Measurements from ENCODE around the gene KLHDC1.

Gene KLHDC1

DNA sequence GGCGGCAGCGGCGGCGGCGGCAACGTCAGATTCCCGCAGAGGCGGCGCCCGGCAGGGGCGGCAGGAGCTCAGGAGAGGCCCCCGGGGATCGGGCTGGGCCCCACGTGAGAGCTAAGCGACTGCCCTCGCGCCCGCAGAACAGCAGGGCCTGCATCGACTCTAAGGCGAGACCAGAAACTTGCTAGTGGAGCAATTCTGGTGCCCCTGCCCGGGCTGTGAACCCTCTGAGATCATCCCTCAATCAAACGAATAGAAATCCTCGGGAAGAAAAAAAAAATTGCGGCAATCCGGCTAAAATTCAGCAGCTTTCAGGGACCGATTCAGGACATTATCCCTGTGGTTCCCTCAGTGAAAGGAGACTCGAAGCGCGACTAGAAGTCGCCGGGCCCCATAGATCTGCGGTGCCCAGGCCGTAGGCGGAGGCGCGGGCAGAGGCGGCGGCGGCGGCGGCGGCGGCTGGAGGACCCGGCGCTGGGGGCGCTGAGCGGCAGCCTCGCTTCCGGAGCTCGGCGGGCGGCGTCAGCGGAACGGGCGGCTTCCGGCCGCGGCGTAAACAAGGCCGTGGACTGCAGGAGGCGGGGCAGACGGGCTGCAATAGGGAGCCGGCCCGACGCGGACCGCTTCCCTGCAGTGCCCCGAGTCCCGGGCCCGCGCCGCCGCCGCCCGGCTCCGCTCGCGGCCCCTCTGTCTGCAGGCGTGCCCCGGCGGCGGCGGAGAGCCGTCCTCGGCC is 74.8 kb downstream of the KLHDC1 start, which contains the start of gene KLHDC2 (continued):
- TF ChIP-seq KLF10 (tag by site-specific recombination; IDR thresholded peaks at IDR 0.05) (peak; percentile 53; the same call in 1 of the 2 replicates), GLIS2 (tag by site-specific recombination; IDR thresholded peaks at IDR 0.05) (peak; percentile 84), ZNF362 (tag by site-specific recombination; IDR thresholded peaks at IDR 0.05) (no peak), ZNF202 (tag by site-specific recombination; IDR thresholded peaks at IDR 0.05; ENCODE audit: borderline replicate concordance) (no peak), KLF7 (tag by site-specific recombination; IDR thresholded peaks at IDR 0.05; ENCODE audit: borderline replicate concordance) (0 out of 2 replicates have a peak, but pooled peaks have one; percentile 11), ZNF274 (IDR thresholded peaks at IDR 0.05; ENCODE audit: low read length) (no peak), ZNF274 (tag by site-specific recombination; IDR thresholded peaks at IDR 0.05; ENCODE audit: borderline replicate concordance) (no peak), SP2 (tag by site-specific recombination; IDR thresholded peaks at IDR 0.05) (peak; percentile 3), ZNF558 (tag by site-specific recombination; IDR thresholded peaks at IDR 0.05) (no peak), ZNF843 (tag by site-specific recombination; IDR thresholded peaks at IDR 0.05) (no peak), ZNF610 (tag by site-specific recombination; IDR thresholded peaks at IDR 0.05; ENCODE audit: borderline replicate concordance) (no peak), ZNF488 (tag by site-specific recombination; IDR thresholded peaks at IDR 0.05) (no peak)
- TF ChIP-seq, protein P1, sequence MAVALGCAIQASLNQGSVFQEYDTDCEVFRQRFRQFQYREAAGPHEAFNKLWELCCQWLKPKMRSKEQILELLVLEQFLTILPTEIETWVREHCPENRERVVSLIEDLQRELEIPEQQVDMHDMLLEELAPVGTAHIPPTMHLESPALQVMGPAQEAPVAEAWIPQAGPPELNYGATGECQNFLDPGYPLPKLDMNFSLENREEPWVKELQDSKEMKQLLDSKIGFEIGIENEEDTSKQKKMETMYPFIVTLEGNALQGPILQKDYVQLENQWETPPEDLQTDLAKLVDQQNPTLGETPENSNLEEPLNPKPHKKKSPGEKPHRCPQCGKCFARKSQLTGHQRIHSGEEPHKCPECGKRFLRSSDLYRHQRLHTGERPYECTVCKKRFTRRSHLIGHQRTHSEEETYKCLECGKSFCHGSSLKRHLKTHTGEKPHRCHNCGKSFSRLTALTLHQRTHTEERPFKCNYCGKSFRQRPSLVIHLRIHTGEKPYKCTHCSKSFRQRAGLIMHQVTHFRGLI (tag by site-specific recombination; IDR thresholded peaks at IDR 0.05) = no peak

- POLR2A ChIA-PET = interaction anchor here (0.6 to 3.9 kb wide), 14 partner anchors 7 to 169 kb away, joined by 3 to 22 read pairs (median 4); partner anchors contain the start of genes DNAAF2, LRR1, MGAT2 and POLE2
- Histone ChIP-seq H3K27ac (ENCODE audit: extremely low read depth, low read depth, low read length) (peak overlapping the region; percentile 98), H3K9me3 (ENCODE audit: control insufficient read depth, insufficient read depth, low read depth, low read length) (no peaks in the 10 kb centered on the region), H3K4me3 (ENCODE audit: low read depth, low read length) (peak overlapping the region; percentile 99), H3K36me3 (ENCODE audit: control insufficient read depth in 2 of 2, insufficient read depth in 1 of 2, low read length in 2 of 2) (peaks cover 5 to 12% of the 10 kb centered on the region in 2 experiments; a peak in 2 of 3 replicates), H3K4me1 (ENCODE audit: control insufficient read depth, insufficient read depth, low read length) (peaks cover 18% of the 10 kb centered on the region)
- CTCF ChIA-PET = interaction anchor here (0.6 to 4.0 kb wide), 5 partner anchors 13 to 147 kb away, joined by 3 to 16 read pairs (median 4); partner anchors contain the start of gene DNAAF2
- TF ChIP-seq, protein P2, sequence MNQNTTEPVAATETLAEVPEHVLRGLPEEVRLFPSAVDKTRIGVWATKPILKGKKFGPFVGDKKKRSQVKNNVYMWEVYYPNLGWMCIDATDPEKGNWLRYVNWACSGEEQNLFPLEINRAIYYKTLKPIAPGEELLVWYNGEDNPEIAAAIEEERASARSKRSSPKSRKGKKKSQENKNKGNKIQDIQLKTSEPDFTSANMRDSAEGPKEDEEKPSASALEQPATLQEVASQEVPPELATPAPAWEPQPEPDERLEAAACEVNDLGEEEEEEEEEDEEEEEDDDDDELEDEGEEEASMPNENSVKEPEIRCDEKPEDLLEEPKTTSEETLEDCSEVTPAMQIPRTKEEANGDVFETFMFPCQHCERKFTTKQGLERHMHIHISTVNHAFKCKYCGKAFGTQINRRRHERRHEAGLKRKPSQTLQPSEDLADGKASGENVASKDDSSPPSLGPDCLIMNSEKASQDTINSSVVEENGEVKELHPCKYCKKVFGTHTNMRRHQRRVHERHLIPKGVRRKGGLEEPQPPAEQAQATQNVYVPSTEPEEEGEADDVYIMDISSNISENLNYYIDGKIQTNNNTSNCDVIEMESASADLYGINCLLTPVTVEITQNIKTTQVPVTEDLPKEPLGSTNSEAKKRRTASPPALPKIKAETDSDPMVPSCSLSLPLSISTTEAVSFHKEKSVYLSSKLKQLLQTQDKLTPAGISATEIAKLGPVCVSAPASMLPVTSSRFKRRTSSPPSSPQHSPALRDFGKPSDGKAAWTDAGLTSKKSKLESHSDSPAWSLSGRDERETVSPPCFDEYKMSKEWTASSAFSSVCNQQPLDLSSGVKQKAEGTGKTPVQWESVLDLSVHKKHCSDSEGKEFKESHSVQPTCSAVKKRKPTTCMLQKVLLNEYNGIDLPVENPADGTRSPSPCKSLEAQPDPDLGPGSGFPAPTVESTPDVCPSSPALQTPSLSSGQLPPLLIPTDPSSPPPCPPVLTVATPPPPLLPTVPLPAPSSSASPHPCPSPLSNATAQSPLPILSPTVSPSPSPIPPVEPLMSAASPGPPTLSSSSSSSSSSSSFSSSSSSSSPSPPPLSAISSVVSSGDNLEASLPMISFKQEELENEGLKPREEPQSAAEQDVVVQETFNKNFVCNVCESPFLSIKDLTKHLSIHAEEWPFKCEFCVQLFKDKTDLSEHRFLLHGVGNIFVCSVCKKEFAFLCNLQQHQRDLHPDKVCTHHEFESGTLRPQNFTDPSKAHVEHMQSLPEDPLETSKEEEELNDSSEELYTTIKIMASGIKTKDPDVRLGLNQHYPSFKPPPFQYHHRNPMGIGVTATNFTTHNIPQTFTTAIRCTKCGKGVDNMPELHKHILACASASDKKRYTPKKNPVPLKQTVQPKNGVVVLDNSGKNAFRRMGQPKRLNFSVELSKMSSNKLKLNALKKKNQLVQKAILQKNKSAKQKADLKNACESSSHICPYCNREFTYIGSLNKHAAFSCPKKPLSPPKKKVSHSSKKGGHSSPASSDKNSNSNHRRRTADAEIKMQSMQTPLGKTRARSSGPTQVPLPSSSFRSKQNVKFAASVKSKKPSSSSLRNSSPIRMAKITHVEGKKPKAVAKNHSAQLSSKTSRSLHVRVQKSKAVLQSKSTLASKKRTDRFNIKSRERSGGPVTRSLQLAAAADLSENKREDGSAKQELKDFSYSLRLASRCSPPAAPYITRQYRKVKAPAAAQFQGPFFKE (tag by site-specific recombination; IDR thresholded peaks at IDR 0.05; ENCODE audit: borderline replicate concordance) = no peak
- TF ChIP-seq ZNF529 (tag by site-specific recombination; IDR thresholded peaks at IDR 0.05; ENCODE audit: insufficient replicate concordance) (no peak), ZBTB44 (tag by site-specific recombination; IDR thresholded peaks at IDR 0.05) (no peak), ZNF747 (tag by site-specific recombination; IDR thresholded peaks at IDR 0.05) (no peak), HIC1 (tag by site-specific recombination; IDR thresholded peaks at IDR 0.05) (no peak), ZNF544 (tag by site-specific recombination; IDR thresholded peaks at IDR 0.05) (no peak)
Measured at GRCh38 chr14:49768301-49769121, 75.6 kb downstream of the KLHDC1 start.

All from HEK293 (cell line).